Heart left ventricle (tissue), 13 donors: ENCODE measurements around the gene B3GNT3.

Experiments used
- CTCF ChIP-seq, 12 donors: fragments of 200-600 bp; sonication (generic) in 4 of 12; IDR thresholded peaks; one replicate each; pipeline versions ENCODE4 v1.5.0 to v1.8.0; 2018 to 2022; ENCODE audit warnings: antibody characterized with exemption in 12 of 12, mild to moderate bottlenecking in 5 of 12
- POLR2A ChIP-seq, 2 donors: fragments of 450-650 bp; IDR thresholded peaks; one replicate each; pipeline ENCODE4 v1.6.1; 2017; ENCODE audit warnings: antibody characterized with exemption in 2 of 2, mild to moderate bottlenecking in 2 of 2, moderate library complexity in 2 of 2
- donor health status: ischemic (EF 13 %, LVEDD 7.1; RV severe dilation, severe dysfunction).
- donor health status: DM: no; HTN: yes; CAD: no.
- donor health status: DM: no; HTN: no; CAD: no.
- donor health status: ischemic (EF 25% LVEDD 6.9; RV normal size, moderate dysfunction).
- donor health status: ischemic (EF 25% LVEDD 5.7; RV mildly dilated, moderate dysfunction).
- donor health status: ischemic (EF 35%, LVEDD 5.7; RV mildly dilated, moderate dysfunction).
- donor health status: nonischemic (EF 11% LVEDD 7.7; RV severe dilation, severe dysfunction).
- donor health status: DM: yes; HTN: yes; CAD: no.
- donor health status: PGD.
- donor health status: ischemic (EF 29% LVEDD 5.4; RV normal size, mild dysfunction).
- donor health status: nonischemic (EF 23%, LVEDD 6.1; RV moderate dilation, normal function).

- TF ChIP-seq CTCF (IDR thresholded peaks at IDR 0.05) (no peak), POLR2A (IDR thresholded peaks at IDR 0.05) (no peak)
Observed at GRCh38 chr19:17747205-17748098, 47.5 kb upstream of the B3GNT3 start.
